GM18517 (cell line): ENCODE data around the gene CENPH.
"Not testable (repeated sequence)": the region's sequence is repeated elsewhere in the genome, so short reads cannot be mapped to it uniquely, and the experiment has no call there.

Source experiments
- ATAC-seq: cut with Tn5 transposase; IDR thresholded peaks from one replicate; pipeline ENCODE4 v1.9.1; 2021; ENCODE audit warnings: mild to moderate bottlenecking, moderate library complexity; ENCODE audit not compliant: unreplicated experiment

The CENPH gene, protein sequence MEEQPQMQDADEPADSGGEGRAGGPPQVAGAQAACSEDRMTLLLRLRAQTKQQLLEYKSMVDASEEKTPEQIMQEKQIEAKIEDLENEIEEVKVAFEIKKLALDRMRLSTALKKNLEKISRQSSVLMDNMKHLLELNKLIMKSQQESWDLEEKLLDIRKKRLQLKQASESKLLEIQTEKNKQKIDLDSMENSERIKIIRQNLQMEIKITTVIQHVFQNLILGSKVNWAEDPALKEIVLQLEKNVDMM

DNA sequence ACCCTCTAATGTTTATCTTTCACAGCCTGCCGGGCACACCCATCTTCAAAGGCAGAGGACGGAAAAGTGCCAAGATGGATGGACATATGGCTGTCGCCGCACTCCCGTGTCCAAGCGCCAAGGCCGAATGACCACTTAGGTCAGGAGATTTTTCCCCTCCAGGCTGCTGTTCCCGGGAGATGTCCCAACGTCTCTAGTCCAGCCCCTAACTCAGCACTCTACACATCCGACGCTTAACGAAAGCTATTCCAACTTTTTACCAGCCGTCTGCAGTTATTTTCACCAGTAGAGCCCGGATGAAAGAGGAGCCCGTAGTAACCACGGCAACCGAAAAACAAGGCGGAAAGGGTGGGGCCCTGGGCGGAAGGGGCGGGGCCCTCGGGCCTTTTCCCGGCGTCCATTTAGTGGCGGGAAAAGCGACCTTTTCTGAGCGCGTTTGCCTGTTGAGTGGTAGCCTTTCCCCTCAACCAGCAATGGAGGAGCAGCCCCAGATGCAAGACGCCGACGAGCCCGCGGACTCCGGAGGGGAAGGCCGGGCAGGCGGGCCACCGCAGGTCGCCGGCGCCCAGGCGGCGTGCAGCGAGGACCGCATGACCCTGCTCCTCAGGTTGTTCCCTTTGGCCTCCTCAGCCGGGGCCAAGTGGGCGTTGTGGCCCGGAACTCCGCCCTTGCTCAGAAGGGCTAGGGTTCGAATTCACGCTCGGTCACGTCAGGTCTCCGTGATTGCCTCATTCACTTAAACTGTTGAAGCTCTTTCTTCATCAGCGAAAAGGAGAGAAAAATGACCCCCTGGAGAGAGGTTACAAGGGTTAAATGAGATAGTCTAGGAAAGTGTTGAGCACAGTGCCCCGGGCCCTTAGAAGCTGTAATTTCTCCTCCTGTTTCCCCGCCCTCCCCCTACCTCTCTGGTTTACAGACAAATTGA is at the start of gene CENPH:
Gene CENPH (plus strand): TSS at position 422 of the 925 bp plus-strand sequence. CDS start 52 bp downstream, at position 474.
- peak; percentile 93 for ATAC-seq

DNA sequence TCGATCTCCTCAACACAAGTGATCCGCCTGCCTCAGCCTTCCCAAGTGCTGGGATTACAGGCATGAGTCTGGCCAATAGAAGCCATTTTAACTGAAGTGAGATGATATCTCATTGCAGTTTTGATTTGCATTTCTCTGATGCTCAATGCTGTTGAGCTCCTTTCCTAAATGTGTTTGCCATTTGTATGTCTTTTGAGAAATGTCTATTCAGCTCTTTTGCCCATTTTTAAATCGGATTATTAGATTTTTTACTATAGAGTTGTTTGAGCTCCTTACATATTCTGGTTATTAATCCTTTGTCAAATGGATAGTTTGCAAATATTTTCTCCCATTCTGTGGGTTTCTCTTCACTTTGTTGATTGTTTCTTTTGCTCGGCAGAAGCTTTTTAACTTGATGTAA is 49.1 kb upstream of the CENPH start:
- not testable (repeated sequence) for ATAC-seq

DNA sequence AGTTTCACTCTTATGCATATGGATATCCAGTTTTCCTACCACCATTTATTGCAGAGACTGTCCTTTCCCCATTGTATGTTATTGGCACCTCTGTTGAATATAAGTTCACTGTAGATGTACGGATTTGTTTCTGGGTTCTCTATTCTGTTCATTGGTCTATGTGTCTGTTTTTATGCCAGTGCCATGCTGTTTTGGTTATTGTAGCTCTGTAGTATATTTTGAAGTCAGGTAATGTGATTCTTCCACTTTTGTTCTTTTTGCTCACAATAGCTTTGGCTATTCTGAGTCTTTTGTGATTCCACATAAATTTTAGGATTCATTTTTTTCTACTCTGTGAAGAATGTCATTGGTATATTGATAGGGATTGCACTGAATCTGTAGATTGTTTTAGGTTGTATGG is 48.6 kb upstream of the CENPH start:
- ATAC-seq = no peak

DNA sequence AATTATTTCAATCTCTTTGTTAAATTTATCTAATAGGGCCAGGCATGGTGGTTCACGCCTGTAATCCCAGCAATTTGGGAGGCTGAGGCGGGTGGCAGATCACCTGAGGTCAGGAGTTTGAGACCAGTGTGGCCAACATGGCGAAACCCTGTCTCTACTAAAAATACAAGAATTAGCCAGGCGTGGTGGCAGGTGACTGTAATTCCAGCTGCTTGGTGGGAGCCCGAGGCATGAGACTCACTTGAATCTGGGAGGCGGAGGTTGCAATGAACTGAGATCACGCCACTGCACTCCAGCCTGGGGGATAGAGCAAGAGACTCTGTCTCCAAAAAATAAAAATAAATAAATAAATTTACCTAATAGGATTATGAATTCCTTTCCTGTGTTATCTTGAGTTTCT is 40.8 kb upstream of the CENPH start:
- not testable (repeated sequence) for ATAC-seq

DNA sequence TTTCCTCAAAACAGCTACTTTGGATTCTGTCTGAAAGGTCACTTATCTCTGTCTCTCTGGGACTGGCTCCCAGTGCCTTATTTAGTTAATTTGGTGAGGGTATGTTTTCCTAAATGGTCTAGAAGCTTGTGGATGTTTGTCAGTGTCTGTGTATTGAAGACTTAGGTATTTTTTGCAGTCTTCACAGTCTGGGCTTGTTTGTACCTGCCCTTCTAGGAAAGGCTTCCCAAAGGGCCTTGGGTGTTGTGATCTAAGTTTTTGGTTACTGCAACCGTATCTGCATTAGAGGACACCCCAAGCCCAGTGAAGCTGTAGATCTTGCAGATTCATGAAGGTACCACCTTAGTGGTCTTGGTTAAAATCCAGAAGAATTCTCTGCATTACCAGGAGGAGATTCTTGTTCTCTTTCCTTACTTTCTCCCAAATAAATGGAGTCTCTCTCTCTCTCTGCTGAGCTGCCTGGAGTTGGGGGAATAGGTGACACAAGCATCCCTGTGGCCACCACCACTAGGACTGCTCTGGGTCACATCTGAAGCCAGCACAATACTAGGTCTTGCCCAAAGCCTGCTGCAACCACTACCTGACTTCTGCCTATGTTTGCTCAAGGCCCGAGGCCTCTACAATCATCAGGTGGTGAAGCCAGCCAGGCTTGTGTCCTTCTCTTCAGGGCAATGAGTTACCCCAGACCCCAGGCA is 40.3 kb upstream of the CENPH start:
- ATAC-seq = no peak

DNA sequence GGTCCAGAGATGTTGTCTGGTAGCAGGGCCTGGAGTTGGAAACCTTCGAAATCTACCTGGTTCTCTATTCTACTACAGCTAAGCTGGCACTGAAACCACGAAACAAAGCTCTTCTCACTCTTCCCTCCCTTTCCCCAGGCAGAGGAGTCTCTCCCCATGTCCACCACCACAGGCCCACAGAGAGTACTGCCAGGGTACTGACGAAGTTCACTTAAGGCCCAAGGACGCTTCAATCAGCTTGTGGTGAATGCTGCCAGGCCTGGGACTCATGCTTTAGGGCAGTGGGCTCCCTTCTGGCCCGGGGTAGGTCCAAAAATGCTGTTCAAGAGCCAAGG is 39.7 kb upstream of the CENPH start:
- no peak for ATAC-seq

DNA sequence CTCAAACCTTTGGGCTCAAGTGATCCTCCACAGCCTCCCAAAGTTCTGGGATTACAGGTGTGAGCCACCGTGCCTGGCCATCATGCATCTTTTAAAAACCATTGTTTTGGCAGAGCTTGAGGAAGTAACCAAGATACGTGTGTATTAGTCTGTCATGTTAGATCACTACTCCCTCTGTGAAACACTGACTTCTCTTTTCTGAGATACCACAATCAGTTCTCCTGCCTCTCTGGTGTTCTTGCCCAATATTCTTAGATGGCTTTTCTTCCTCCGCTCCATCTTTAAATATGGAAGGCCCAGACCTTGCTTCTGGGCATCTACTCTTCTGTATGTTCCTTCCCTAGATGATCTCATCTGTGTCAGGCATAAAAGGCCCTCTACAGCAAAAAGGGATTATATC is 36.7 kb upstream of the CENPH start:
- no peak for ATAC-seq

DNA sequence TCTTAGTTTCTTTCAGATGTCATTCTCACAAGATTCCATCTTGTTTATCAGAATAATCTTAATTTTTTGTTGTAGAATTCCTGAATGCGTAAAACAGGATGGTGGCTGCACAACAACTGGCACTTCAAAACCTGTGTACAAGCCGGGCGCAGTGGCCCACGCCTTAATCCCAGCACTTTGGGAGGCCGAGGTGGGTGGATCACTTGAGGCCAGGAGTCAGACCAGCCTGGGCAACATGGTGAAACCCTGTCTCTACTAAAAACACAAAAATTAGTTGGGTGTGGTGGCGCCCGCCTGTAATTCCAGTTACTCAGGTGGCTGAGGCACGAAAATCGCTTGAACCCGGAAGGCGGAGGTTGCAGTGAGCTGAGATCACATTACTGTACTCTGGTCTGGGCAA is 32.9 kb upstream of the CENPH start:
- ATAC-seq = no peak

DNA sequence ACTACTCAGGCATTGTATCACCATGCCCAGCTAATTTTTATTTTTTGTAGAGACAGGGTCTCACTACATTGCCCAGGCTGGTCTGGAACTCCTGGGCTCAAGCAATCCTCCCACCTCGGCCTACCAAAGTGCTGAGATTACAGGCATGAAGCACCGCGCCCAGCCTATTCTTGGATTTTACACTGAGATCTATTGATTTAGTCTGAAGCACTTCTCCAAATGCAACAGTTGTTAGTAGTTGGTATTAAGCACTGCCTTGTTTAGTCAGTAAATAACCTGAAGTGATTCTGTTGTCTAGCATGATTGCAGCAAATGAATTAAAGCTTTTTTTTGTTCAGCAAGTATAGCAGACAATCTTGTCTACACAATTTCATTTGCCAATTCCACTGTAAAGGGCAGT is 31.3 kb upstream of the CENPH start:
- ATAC-seq = no peak

DNA sequence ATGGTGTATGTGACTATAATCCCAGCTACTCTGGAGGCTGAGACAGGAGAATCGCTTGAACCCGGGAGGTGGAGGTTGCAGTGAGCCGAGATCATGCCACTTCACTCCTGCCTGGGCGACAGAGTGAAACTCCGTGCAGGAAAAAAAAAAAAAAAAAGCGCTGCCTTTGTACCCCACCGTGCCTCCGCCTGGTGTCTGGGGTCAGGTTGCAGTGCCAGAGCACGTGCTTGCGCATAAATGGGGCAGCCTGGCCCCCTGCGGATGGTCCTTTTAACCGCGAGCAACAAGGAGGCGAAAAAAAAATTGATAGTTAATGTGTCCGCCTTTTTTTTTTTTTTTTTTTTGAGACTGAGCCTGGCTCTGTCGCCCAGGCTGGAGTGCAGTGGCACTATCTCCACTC is 28.7 kb upstream of the CENPH start:
- ATAC-seq = no peak

DNA sequence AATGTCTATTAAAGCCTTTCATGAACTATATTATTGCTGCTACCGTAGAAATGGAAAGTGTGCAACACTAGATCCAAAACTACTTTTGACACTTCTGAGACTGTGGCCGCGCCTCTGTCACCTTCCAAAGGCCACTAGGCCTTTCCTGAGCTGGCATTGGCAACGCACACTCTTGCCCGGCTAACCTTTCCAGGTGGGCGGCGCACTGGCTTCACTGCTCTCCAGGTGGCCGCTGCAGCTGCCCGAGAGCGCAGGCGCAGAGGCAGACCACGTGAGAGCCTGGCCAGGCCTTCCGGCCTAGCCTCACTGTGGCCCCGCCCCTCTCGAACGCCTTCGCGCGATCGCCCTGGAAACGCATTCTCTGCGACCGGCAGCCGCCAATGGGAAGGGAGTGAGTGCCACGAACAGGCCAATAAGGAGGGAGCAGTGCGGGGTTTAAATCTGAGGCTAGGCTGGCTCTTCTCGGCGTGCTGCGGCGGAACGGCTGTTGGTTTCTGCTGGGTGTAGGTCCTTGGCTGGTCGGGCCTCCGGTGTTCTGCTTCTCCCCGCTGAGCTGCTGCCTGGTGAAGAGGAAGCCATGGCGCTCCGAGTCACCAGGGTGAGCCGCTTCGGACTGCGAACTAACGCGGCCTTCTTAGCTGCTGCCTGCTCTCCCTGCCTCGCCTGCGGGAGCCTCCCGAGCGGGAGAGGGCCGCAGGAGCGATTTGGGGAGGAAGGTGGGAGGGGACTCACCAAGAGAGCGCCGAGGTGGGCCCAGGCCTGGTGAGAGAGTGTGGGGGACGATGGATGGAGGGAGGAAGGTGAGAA is 22.5 kb upstream of the CENPH start, which contains the start of gene CCNB1:
Gene CCNB1 (plus strand): TSS at position 465 of the 807 bp plus-strand sequence. CDS start 113 bp downstream, at position 578.
- peak; percentile 99 for ATAC-seq

DNA sequence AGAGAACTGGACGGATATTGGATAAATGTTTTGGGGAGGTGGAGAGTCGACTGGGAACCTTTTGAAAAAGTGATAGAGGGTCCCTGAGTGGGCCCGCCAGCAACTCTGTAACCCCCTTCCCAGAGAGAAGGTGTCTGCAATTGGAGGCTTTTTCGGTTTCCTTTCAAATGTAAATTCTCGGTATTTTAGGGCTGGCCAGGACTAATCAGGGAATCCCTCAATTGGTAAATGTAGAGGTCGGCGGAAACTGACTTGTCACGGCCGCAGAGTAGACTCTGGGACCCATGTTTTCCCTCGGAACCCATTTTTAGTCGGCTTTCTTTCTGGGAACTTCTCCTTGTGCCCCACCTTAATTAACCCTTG is 21.9 kb upstream of the CENPH start:
- no peak for ATAC-seq

DNA sequence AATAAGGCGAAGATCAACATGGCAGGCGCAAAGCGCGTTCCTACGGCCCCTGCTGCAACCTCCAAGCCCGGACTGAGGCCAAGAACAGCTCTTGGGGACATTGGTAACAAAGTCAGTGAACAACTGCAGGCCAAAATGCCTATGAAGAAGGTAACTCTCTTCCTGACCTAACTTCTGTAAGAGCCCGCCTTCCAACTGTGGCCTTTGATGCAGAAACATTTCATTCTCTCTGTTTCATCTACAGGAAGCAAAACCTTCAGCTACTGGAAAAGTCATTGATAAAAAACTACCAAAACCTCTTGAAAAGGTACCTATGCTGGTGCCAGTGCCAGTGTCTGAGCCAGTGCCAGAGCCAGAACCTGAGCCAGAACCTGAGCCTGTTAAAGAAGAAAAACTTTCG is 21.5 kb upstream of the CENPH start:
- no peak for ATAC-seq

DNA sequence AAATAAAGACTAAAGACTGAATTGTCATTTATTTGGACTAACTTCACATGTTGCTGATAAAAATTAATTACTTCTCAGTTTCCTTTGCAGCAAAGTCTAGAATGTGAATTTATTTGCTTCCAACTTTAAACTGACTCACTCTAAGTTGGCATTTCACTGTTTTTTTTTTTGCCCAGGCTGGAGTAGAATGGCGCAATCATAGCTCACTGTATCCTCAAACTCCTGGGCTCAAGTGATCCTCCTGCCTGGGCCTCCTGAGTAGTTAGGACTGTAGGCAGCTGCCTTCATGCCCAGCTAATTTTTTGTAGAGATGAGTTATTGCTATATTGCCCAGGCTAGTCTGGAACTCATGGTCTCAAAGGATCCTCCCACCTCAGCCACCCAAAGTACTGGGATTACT is 18.9 kb upstream of the CENPH start:
- no peak for ATAC-seq

DNA sequence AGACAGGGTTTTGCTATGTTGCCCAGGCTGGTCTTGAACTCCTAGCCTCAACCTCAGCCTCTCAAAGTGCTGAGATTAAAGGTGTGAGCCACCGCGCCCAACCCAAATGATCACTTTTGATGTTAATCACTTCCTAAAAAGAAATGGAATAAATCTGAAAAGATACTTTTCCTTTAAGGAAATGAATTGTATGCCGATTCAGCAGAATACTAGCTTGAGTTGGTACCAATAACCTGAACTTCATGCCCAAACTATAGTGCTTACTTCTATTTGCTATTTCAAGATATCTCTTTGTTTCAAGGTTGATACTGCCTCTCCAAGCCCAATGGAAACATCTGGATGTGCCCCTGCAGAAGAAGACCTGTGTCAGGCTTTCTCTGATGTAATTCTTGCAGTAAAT is 18.4 kb upstream of the CENPH start:
- no peak for ATAC-seq

DNA sequence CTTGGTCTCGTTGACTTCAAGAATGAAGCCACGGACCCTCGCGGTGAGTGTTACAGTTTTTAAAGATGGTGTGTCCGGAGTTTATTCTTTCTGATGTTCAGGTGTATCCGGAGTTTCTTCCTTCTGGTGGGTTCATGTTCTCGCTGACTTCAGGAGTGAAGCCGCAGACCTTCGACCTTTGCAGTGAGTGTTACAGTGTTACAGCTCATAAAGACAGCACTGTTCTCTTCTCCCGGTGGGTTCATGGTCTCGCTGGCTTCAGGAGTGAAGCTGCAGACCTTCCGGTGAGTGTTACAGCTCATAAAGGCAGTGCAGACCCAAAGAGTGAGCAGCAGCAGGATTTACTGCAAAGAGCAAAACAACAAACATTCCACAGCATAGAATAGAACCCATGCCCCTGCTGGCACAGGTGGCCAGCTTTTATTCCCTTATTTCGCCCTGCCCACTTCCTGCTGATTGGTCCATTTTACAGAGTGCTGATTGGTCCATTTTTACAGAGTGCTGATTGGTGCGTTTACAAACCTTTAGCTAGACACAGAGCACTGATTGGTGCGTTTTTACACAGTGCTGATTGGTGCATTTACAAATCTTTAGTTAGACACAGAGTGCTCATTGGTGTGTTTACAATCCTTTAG is 7.6 kb upstream of the CENPH start:
- not testable (repeated sequence) for ATAC-seq

DNA sequence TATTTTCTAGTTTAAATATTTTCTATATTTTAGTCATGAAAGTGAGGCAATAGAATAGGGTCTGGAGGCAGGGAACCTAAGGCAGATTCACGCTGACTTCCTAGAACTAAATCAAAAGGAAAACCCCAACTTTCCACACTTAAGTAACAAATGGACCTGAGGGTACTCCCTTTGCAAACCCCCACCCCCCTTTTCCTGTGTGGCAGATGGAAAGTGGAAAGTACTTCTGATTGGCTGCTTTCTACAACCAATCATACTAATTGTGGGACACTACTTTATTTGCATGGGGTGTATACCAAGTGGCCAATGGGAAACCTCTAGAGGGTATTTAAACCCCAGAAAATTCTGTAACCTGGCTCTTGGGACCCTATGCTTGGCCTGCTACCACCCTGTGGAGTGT is 4.8 kb upstream of the CENPH start:
- no peak for ATAC-seq

DNA sequence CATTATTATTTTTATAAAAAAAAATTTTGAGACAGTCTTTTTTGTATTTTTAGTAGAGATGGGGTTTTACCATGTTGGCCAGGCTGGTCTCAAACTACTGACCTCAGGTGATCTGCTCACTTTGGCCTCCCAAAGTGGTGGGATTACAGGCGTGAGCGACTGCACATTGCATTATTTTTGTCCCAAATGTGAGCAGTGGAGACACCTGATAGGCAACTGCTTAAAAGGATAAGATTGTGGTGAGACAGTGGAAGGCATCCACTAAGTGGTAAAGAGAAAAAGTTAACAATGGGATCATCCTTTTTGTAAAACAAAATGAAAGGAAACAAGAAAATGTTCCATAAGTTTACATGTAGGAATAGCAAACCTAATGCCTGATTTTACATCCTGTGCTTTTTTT is 2.0 kb upstream of the CENPH start:
- ATAC-seq = no peak

DNA sequence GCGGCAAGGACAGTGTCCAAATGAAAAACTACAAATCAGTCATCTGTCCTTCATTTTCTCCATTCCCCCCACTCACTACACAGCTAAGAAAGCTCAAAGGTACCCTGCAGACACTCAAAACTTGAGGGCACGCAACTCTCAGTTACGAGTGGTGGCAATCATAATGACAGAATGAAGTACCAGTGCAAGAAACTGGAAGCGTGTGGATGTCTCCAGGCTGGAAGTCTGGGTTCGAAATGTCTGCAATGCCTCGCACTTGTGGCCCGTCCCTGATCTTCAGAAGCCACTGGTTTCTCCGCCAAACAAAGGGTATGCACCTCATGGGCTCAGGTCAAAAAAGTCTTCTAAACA is 597 bp upstream of the CENPH start:
- no peak for ATAC-seq

DNA sequence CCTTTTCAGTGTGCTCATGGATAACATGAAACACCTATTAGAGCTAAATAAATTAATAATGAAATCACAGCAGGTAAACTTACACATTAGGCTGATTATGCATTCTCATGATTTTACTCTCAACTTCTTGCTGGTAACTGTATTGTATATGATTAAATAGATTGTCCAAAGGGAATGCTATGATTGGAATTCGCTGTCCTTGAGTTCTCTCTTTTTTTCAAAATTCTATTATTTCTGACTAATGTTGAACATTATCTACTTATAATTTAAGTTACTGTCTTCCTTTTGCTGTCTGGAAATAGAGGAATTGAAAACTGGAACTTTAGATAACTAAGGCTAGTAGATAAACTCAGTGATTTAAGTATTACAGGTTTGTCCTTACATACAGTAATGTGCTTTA is 13.1 kb downstream of the CENPH start:
- no peak for ATAC-seq
